HG02885 (cell line): ENCODE data around the gene CHRNB2.

Experiments used
- ATAC-seq: cut with Tn5 transposase; IDR thresholded peaks from one replicate; pipeline ENCODE4 v1.9.1; 2021; ENCODE audit warnings: mild to moderate bottlenecking; ENCODE audit not compliant: unreplicated experiment, poor library complexity

Gene CHRNB2

GRCh38 chr1:154627257-154628120 lies 59.9 kb downstream of the CHRNB2 start:
- peak; percentile 58 for ATAC-seq

- peak; percentile 23 for ATAC-seq
Observed at GRCh38 chr1:154628121-154628405, 60.5 kb downstream of the CHRNB2 start.

GRCh38 chr1:154629061-154629674 lies 61.6 kb downstream of the CHRNB2 start:
- ATAC-seq: no peak
